Coronary artery (tissue), 2 donors: ENCODE data around the gene CCDC69.
"Not testable (repeated sequence)": the region's sequence is repeated elsewhere in the genome, so short reads cannot be mapped to it uniquely, and the experiment has no call there.

Experiments
- DNase-seq: peaks from one replicate; pipeline ENCODE4 v3.0.0-alpha.2; 2017; ENCODE audit warnings: low spot score
- H3K27ac ChIP-seq, 2 donors: fragments of 200-600 bp; sonication (generic); one replicate each; pipeline ENCODE4 v1.5.1; 2016 to 2019
- H3K4me3 ChIP-seq: fragments of 200-600 bp; sonication (generic); 2 replicates; pipeline ENCODE4 v1.5.1; 2016; ENCODE audit warnings: mild to moderate bottlenecking, moderate library complexity
- CTCF ChIP-seq: fragments of 200-600 bp; sonication (generic); IDR thresholded peaks from one replicate; pipeline ENCODE4 v1.5.1; 2019; ENCODE audit warnings: antibody characterized with exemption

CCDC69 gene

GRCh38 chr5:151239237-151239861 lies 15.5 kb upstream of the CCDC69 start:
- DNase-seq, result peak; percentile 83
- H3K27ac ChIP-seq, result no peak overlapping the region
- peak overlapping the region; percentile 64 for H3K4me3 ChIP-seq
- TF ChIP-seq CTCF, result peak; percentile 41

GRCh38 chr5:151238303-151238741 lies 14.4 kb upstream of the CCDC69 start:
- no peak for TF ChIP-seq CTCF
- H3K4me3 ChIP-seq, result peak overlapping the region; percentile 64
- H3K27ac ChIP-seq, result peak overlapping the region; percentile 68 to 76
- DNase-seq, result no peak

GRCh38 chr5:151237685-151238084 lies 13.8 kb upstream of the CCDC69 start:
- no peak for DNase-seq
- H3K4me3 ChIP-seq, result no peak overlapping the region
- H3K27ac ChIP-seq, result peak overlapping the region; percentile 68 to 76
- TF ChIP-seq CTCF, result no peak

- H3K4me3 ChIP-seq, result no peak overlapping the region
- no peak for DNase-seq
- no peak for TF ChIP-seq CTCF
- H3K27ac ChIP-seq, result no peak overlapping the region
These were observed 13.0 kb upstream of the CCDC69 start for GRCh38 chr5:151236888-151237287.

GRCh38 chr5:151235239-151235571 lies 11.3 kb upstream of the CCDC69 start:
- Histone ChIP-seq H3K27ac (peak overlapping the region in 1 of 2 donors; percentile 21), H3K4me3 (peak overlapping the region; percentile 0)
- DNase-seq, result not testable (repeated sequence)

- no peak for TF ChIP-seq CTCF
- H3K27ac ChIP-seq, result peak overlapping the region in 1 of 2 donors; percentile 21
- H3K4me3 ChIP-seq, result peak overlapping the region; percentile 0
- no peak for DNase-seq
These were observed 10.8 kb upstream of the CCDC69 start for GRCh38 chr5:151234476-151235238.

- no peak for TF ChIP-seq CTCF
- H3K27ac ChIP-seq, result no peak overlapping the region
- no peak overlapping the region for H3K4me3 ChIP-seq
- no peak for DNase-seq
These were observed 9.8 kb upstream of the CCDC69 start for GRCh38 chr5:151233616-151234085.
